ENCODE results near the gene ROBO1. TPM values are rescaled to one million over a fixed set of nuclear protein-coding genes. Genes with fewer than 3 reads are reported as not detected.

ROBO1 gene
- total and polyA plus RNA-seq, 2 of the 13 experiments (the other 11 are each of a cell fraction or from before 2014, with no cell fraction given): 52.2 to 71.0 TPM

DNA sequence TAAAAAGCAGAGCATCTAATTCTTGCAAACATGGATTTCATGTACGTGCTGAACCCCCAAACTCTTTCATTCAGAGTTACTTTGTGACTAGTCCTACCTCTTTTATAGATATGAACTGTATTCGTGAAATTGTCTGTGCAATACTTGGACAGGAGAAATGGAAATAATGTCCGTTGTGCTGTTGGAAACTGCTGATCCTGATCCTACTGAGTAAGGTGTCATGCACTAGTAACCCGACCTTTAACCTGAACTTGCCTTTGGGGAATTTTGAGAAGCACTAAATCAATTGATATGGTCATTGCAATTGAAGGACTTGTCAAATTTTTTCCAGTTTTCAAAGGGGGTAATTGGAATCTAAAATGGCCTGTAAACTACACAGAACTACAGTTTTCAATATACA, 856.4 kb downstream of the ROBO1 start:
- intact Hi-C loops (cut with micrococcal nuclease; ENCODE audit: unreplicated experiment) (no loop called here), in situ Hi-C loops (cut with HindIII; ENCODE audit: extremely low pct_ligation_motif_present, low pct_unique_long_range_greater_than_20kb) (no loop called here)
- Histone ChIP-seq H3K27me3 (ENCODE audit: control insufficient read depth in 1 of 2, insufficient read depth in 2 of 2, low read length in 2 of 2) (no peaks in the 10 kb centered on the region; a peak in 1 of 5 replicates), H3K9me3 (ENCODE audit: low read length) (no peaks in the 10 kb centered on the region), H3K4me1 (ENCODE audit: insufficient read depth, low read length) (peaks cover 29% of the 10 kb centered on the region), H4K20me1 (ENCODE audit: insufficient read depth, low read length) (no peaks in the 10 kb centered on the region; the same call in none of the 2 replicates), H3K79me2 (ENCODE audit: insufficient read depth, low read length) (peaks cover 62% of the 10 kb centered on the region), H3K27ac (ENCODE audit: extremely low read length, insufficient read depth, low read length) (no peak overlapping the region), H3K9ac (ENCODE audit: insufficient read depth, low read depth, low read length) (no peak overlapping the region), H2AFZ (ENCODE audit: low read length) (no peak overlapping the region), H3K36me3 (replicated peaks in 1 of 2; ENCODE audit: control insufficient read depth in 1 of 2, insufficient read depth in 2 of 2, low read length in 2 of 2) (no peaks in the 10 kb centered on the region), H3K4me2 (ENCODE audit: low read depth, low read length) (no peak overlapping the region), H3K4me3 (replicated peaks in 1 of 3; ENCODE audit: insufficient read depth in 1 of 3, low read depth in 2 of 3, low read length in 3 of 3) (no peak overlapping the region)
- no peak for TF ChIP-seq ZNF34 (CRISPR knock-in tag; IDR thresholded peaks at IDR 0.05; ENCODE audit: borderline replicate concordance)
- 94% methylated on average over 4 of the region's 4 CpGs for WGBS (ENCODE audit: low lambda C conversion rate)
- no TSS peak for BruUV-seq (replicated peaks)
- ATAC-seq (no peak), DNase-seq (ENCODE audit: low spot score) (no peak), FAIRE-seq (no peak)
- POLR2A ChIA-PET: no interaction called here
- CTCF ChIA-PET (ENCODE audit: low intra/inter-chr PET ratio, low total read pairs): no interaction called here

DNA sequence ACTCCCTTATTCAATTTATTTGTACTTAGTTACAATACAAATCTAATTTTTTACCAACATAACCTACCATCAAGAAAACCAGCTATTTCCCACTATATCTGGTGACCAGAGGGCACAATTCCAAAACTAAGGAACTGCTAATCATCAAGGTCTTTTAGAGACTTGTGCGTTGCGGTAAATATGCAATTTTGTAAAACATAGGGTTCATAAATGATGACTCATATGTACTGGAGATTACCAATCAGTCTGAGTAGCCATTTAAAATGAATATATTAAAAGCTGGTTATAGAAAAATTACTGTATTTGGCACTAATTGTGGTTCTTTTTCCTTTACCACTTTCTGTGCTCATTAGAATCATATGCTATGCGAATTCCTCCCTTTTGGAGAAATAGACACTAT, 859.6 kb downstream of the ROBO1 start:
- TF ChIP-seq MAFF (IDR thresholded peaks at IDR 0.05; ENCODE audit: low read depth, low read length) (0 out of 2 replicates have a peak, but pooled peaks have one; percentile 7), MAFK (conservative IDR thresholded peaks at IDR 0.05 in 1 of 2, IDR thresholded peaks at IDR 0.05 in 1 of 2; ENCODE audit: low read length in 2 of 2) (peak in 1 of 2 experiments; percentile 18; a peak in 1 of 4 replicates), PAWR (CRISPR knock-in tag; IDR thresholded peaks at IDR 0.05; ENCODE audit: borderline replicate concordance) (no peak), AGO2 (optimal IDR thresholded peaks at IDR 0.05; ENCODE audit: low read depth, low read length) (no peak), CREB1 (IDR thresholded peaks at IDR 0.05) (no peak), CREB1 (CRISPR knock-in tag; IDR thresholded peaks at IDR 0.05) (no peak), ZNF335 (CRISPR knock-in tag; IDR thresholded peaks at IDR 0.05) (no peak), SRF (IDR thresholded peaks at IDR 0.05; ENCODE audit: low read depth, low read length) (no peak)
- TF ChIP-seq, protein P1, sequence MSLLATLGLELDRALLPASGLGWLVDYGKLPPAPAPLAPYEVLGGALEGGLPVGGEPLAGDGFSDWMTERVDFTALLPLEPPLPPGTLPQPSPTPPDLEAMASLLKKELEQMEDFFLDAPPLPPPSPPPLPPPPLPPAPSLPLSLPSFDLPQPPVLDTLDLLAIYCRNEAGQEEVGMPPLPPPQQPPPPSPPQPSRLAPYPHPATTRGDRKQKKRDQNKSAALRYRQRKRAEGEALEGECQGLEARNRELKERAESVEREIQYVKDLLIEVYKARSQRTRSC (CRISPR knock-in tag; IDR thresholded peaks at IDR 0.05; ENCODE audit: low read depth): no peak

More for the DNA sequence above, 859.6 kb downstream of the ROBO1 start:
- Histone ChIP-seq H4K20me1 (ENCODE audit: insufficient read depth, low read length) (no peaks in the 10 kb centered on the region; the same call in none of the 2 replicates), H3K4me1 (ENCODE audit: insufficient read depth, low read length) (peaks cover 30% of the 10 kb centered on the region), H3K4me3 (replicated peaks in 1 of 3; ENCODE audit: insufficient read depth in 1 of 3, low read depth in 2 of 3, low read length in 3 of 3) (no peak overlapping the region), H3K27me3 (ENCODE audit: control insufficient read depth in 1 of 2, insufficient read depth in 2 of 2, low read length in 2 of 2) (no peaks in the 10 kb centered on the region; a peak in 1 of 5 replicates), H3K27ac (ENCODE audit: extremely low read length, insufficient read depth, low read length) (peak overlapping the region; percentile 52), H2AFZ (ENCODE audit: low read length) (no peak overlapping the region), H3K4me2 (ENCODE audit: low read depth, low read length) (no peak overlapping the region), H3K36me3 (replicated peaks in 1 of 2; ENCODE audit: control insufficient read depth in 1 of 2, insufficient read depth in 2 of 2, low read length in 2 of 2) (no peaks in the 10 kb centered on the region), H3K79me2 (ENCODE audit: insufficient read depth, low read length) (peaks cover 67% of the 10 kb centered on the region), H3K9ac (ENCODE audit: insufficient read depth, low read depth, low read length) (no peak overlapping the region), H3K9me3 (ENCODE audit: low read length) (no peaks in the 10 kb centered on the region)
- ChIA-PET POLR2A (interaction anchor here (0.9 kb wide), 1 partner anchor 11 kb away, joined by 3 read pairs; no protein-coding TSS in a partner anchor), CTCF (ENCODE audit: low intra/inter-chr PET ratio, low total read pairs) (no interaction called here)
- no TSS peak for BruUV-seq (replicated peaks)
- in situ Hi-C loops (cut with HindIII; ENCODE audit: extremely low pct_ligation_motif_present, low pct_unique_long_range_greater_than_20kb) (no loop called here), intact Hi-C loops (cut with micrococcal nuclease; ENCODE audit: unreplicated experiment) (no loop called here)
- WGBS (ENCODE audit: low lambda C conversion rate): over 99% methylated on average over 3 of the region's 3 CpGs
- DNase-seq (ENCODE audit: low spot score) (no peak), FAIRE-seq (no peak), ATAC-seq (no peak)
